HEK293 (cell line): ENCODE results near the gene KCNMA1.

Source experiments
- CTCF ChIA-PET: fragments of 350-600 bp; formaldehyde crosslinking; extraction: SDS; loops from one replicate; lab custom pipeline; 2021; ENCODE audit warnings: antibody characterized with exemption; lab: Yijun Ruan, JAX
- POLR2A ChIA-PET: fragments of 300-600 bp; formaldehyde crosslinking; extraction: SDS; loops from one replicate; lab custom pipeline; 2020; ENCODE audit warnings: antibody characterized with exemption, inconsistent platforms; lab: Yijun Ruan, JAX
- H3K27ac ChIP-seq: fragments of 200-500 bp; sonication (Bioruptor generic); 2 replicates; pipeline ENCODE4 v1.5.1; 2014; ENCODE audit warnings: low read depth, low read length, control low read depth, inconsistent platforms; ENCODE audit errors: extremely low read depth
- H3K36me3 ChIP-seq, 2 experiments: fragments of 200-500 bp in 1 of 2; sonication (Bioruptor generic) in 1 of 2; 1 replicate in 1 of 2; 2 replicates in 1 of 2; pipeline ENCODE4 v1.5.1; 2014 to 2017; ENCODE audit warnings: inconsistent platforms in 2 of 2, low read length in 2 of 2; ENCODE audit not compliant: control insufficient read depth in 2 of 2, insufficient read depth in 1 of 2
- H3K4me1 ChIP-seq: fragments of 200-500 bp; sonication (Bioruptor generic); 2 replicates; pipeline ENCODE4 v1.5.1; 2014; ENCODE audit warnings: mild to moderate bottlenecking, low read length, inconsistent platforms; ENCODE audit not compliant: control insufficient read depth, insufficient read depth
- H3K4me3 ChIP-seq: 2 replicates; pipeline ENCODE4 v1.5.1; 2011; ENCODE audit warnings: low read depth, mild to moderate bottlenecking, control low read depth, low read length, moderate library complexity
- H3K9me3 ChIP-seq: fragments of 200-500 bp; sonication (Bioruptor generic); 2 replicates; pipeline ENCODE4 v1.5.1; 2014; ENCODE audit warnings: low read depth, low read length, inconsistent platforms; ENCODE audit not compliant: control insufficient read depth, insufficient read depth
- CTCF ChIP-seq: fragments of 450-650 bp; formaldehyde crosslinking; IDR thresholded peaks from 2 replicates; pipeline ENCODE4 v1.5.1; 2016; ENCODE audit warnings: missing biosample characterization, missing genetic modification characterization
- GLIS2 ChIP-seq: fragments of 450-650 bp; formaldehyde crosslinking; IDR thresholded peaks from 2 replicates; pipeline ENCODE4 v1.5.1; 2016; ENCODE audit warnings: missing biosample characterization, missing genetic modification characterization
- HIC1 ChIP-seq: fragments of 450-650 bp; formaldehyde crosslinking; IDR thresholded peaks from 2 replicates; pipeline ENCODE4 v1.5.1; 2016; ENCODE audit warnings: missing biosample characterization, missing genetic modification characterization
- IKZF3 ChIP-seq: fragments of 450-650 bp; IDR thresholded peaks from 2 replicates; pipeline ENCODE4 v1.5.0; 2018; ENCODE audit warnings: missing biosample characterization, mild to moderate bottlenecking, missing genetic modification characterization, moderate library complexity
- KLF16 ChIP-seq: fragments of 450-650 bp; formaldehyde crosslinking; IDR thresholded peaks from 2 replicates; pipeline ENCODE4 v1.5.1; 2017; ENCODE audit warnings: missing biosample characterization, missing genetic modification characterization
- KLF8 ChIP-seq: fragments of 450-650 bp; formaldehyde crosslinking; IDR thresholded peaks from 2 replicates; pipeline ENCODE4 v1.5.1; 2016; ENCODE audit warnings: missing biosample characterization, missing genetic modification characterization
- RBAK ChIP-seq: fragments of 450-650 bp; formaldehyde crosslinking; IDR thresholded peaks from 2 replicates; pipeline ENCODE4 v1.5.1; 2016; ENCODE audit warnings: missing biosample characterization, missing genetic modification characterization
- TSHZ1 ChIP-seq: fragments of 450-650 bp; formaldehyde crosslinking; IDR thresholded peaks from 2 replicates; pipeline ENCODE4 v1.5.1; 2016; ENCODE audit warnings: missing biosample characterization, missing genetic modification characterization, borderline replicate concordance
- ZBTB21 ChIP-seq: fragments of 450-650 bp; formaldehyde crosslinking; IDR thresholded peaks from 2 replicates; pipeline ENCODE4 v1.5.1; 2017; ENCODE audit warnings: missing biosample characterization, missing genetic modification characterization
- ZBTB48 ChIP-seq: fragments of 450-650 bp; formaldehyde crosslinking; IDR thresholded peaks from 2 replicates; pipeline ENCODE4 v1.5.1; 2016; ENCODE audit warnings: missing biosample characterization, missing genetic modification characterization
- ZFP37 ChIP-seq: fragments of 450-650 bp; formaldehyde crosslinking; IDR thresholded peaks from 2 replicates; pipeline ENCODE4 v1.5.1; 2016; ENCODE audit warnings: missing biosample characterization, missing genetic modification characterization
- ZNF112 ChIP-seq: fragments of 450-650 bp; formaldehyde crosslinking; IDR thresholded peaks from 2 replicates; pipeline ENCODE4 v1.5.0; 2017; ENCODE audit warnings: missing biosample characterization, missing genetic modification characterization
- ZNF18 ChIP-seq: fragments of 450-650 bp; formaldehyde crosslinking; IDR thresholded peaks from 2 replicates; pipeline ENCODE4 v1.5.1; 2016; ENCODE audit warnings: missing biosample characterization, missing genetic modification characterization
- ZNF214 ChIP-seq: fragments of 450-650 bp; formaldehyde crosslinking; IDR thresholded peaks from 2 replicates; pipeline ENCODE4 v1.5.1; 2017; ENCODE audit warnings: missing biosample characterization, mild to moderate bottlenecking, missing genetic modification characterization, borderline replicate concordance
- ZNF292 ChIP-seq: fragments of 450-650 bp; formaldehyde crosslinking; IDR thresholded peaks from 2 replicates; pipeline ENCODE4 v1.5.1; 2016; ENCODE audit warnings: low read depth, missing biosample characterization, missing genetic modification characterization, borderline replicate concordance
- ZNF391 ChIP-seq: fragments of 450-650 bp; formaldehyde crosslinking; IDR thresholded peaks from 2 replicates; pipeline ENCODE4 v1.5.1; 2016; ENCODE audit warnings: low read depth, missing biosample characterization, missing genetic modification characterization, borderline replicate concordance
- ZNF394 ChIP-seq: fragments of 450-650 bp; formaldehyde crosslinking; IDR thresholded peaks from 2 replicates; pipeline ENCODE4 v1.5.1; 2016; ENCODE audit warnings: missing biosample characterization, missing genetic modification characterization, mild to moderate bottlenecking, moderate library complexity, borderline replicate concordance
- ZNF426 ChIP-seq: fragments of 450-650 bp; formaldehyde crosslinking; IDR thresholded peaks from 2 replicates; pipeline ENCODE4 v1.5.1; 2017; ENCODE audit warnings: missing biosample characterization, missing genetic modification characterization, mild to moderate bottlenecking, inconsistent platforms, moderate library complexity
- ZNF449 ChIP-seq: fragments of 450-650 bp; formaldehyde crosslinking; IDR thresholded peaks from 2 replicates; pipeline ENCODE4 v1.5.1; 2017; ENCODE audit warnings: missing biosample characterization, mild to moderate bottlenecking, missing genetic modification characterization, moderate library complexity
- ZNF48 ChIP-seq: fragments of 450-650 bp; formaldehyde crosslinking; IDR thresholded peaks from 2 replicates; pipeline ENCODE4 v1.5.1; 2016; ENCODE audit warnings: missing biosample characterization, missing genetic modification characterization
- ZNF621 ChIP-seq: fragments of 450-650 bp; formaldehyde crosslinking; IDR thresholded peaks from 2 replicates; pipeline ENCODE4 v1.5.1; 2017; ENCODE audit warnings: missing biosample characterization, missing genetic modification characterization
- ZNF658 ChIP-seq: fragments of 450-650 bp; formaldehyde crosslinking; IDR thresholded peaks from 2 replicates; pipeline ENCODE4; 2016; ENCODE audit warnings: missing biosample characterization, missing genetic modification characterization
- ZNF701 ChIP-seq: fragments of 450-650 bp; formaldehyde crosslinking; IDR thresholded peaks from 2 replicates; pipeline ENCODE4 v1.5.1; 2016; ENCODE audit warnings: missing biosample characterization, missing genetic modification characterization
- ZNF777 ChIP-seq: fragments of 450-650 bp; formaldehyde crosslinking; IDR thresholded peaks from 2 replicates; pipeline ENCODE4 v1.5.1; 2017; ENCODE audit warnings: missing biosample characterization, missing genetic modification characterization, borderline replicate concordance
- ZSCAN16 ChIP-seq: fragments of 450-650 bp; formaldehyde crosslinking; IDR thresholded peaks from 2 replicates; pipeline ENCODE4 v1.5.1; 2016; ENCODE audit warnings: missing biosample characterization, missing genetic modification characterization
- ZSCAN23 ChIP-seq: fragments of 450-650 bp; formaldehyde crosslinking; IDR thresholded peaks from 2 replicates; pipeline ENCODE4 v1.5.1; 2016; ENCODE audit warnings: missing biosample characterization, missing genetic modification characterization
- ZSCAN30 ChIP-seq: fragments of 450-650 bp; IDR thresholded peaks from 2 replicates; pipeline ENCODE4 v1.5.1; 2018; ENCODE audit warnings: missing biosample characterization, mild to moderate bottlenecking, missing genetic modification characterization, moderate library complexity
- ZXDB ChIP-seq: fragments of 450-650 bp; formaldehyde crosslinking; IDR thresholded peaks from 2 replicates; pipeline ENCODE4 v1.5.1; 2016; ENCODE audit warnings: missing biosample characterization, missing genetic modification characterization

The KCNMA1 gene

GRCh38 chr10:77287647-77288120, 349.9 kb downstream of the KCNMA1 start:
- no peaks in the 10 kb centered on the region for H3K36me3 ChIP-seq
- H3K9me3 ChIP-seq, result no peaks in the 10 kb centered on the region
- CTCF ChIA-PET, result interaction anchor here (0.6 to 1.8 kb wide), 4 partner anchors 27 to 424 kb away, joined by 3 to 5 read pairs (median 4); no protein-coding TSS in a partner anchor
- peaks cover 48% of the 10 kb centered on the region for H3K4me1 ChIP-seq
- H3K4me3 ChIP-seq, result no peak overlapping the region
- POLR2A ChIA-PET, result no interaction called here
- peak overlapping the region; percentile 63 for H3K27ac ChIP-seq
- TF ChIP-seq ZBTB48, result peak; percentile 27; the same call in 1 of the 2 replicates
- peak; percentile 43; the same call in 1 of the 2 replicates for TF ChIP-seq KLF8 (tag by site-specific recombination)
- peak; percentile 27; the same call in 1 of the 2 replicates for TF ChIP-seq ZNF394
- peak; percentile 99 for TF ChIP-seq ZSCAN30 (tag by site-specific recombination)
- TF ChIP-seq CTCF (tag by site-specific recombination), result no peak
- TF ChIP-seq ZNF391 (tag by site-specific recombination), result peak; percentile 95; the same call in 1 of the 2 replicates
- no peak for TF ChIP-seq ZNF658 (tag by site-specific recombination)
- TF ChIP-seq ZNF112 (tag by site-specific recombination), result no peak
- no peak for TF ChIP-seq ZNF292
- TF ChIP-seq ZNF701, result no peak
- TF ChIP-seq ZNF426 (tag by site-specific recombination), result peak; percentile 9; the same call in 1 of the 2 replicates
- TF ChIP-seq ZSCAN23, result peak; percentile 94
- TF ChIP-seq ZBTB21, result peak; percentile 86
- peak; percentile 96 for TF ChIP-seq ZSCAN16 (tag by site-specific recombination)
- no peak for TF ChIP-seq RBAK
- TF ChIP-seq ZXDB, result peak; percentile 100
- TF ChIP-seq ZNF18 (tag by site-specific recombination), result peak; percentile 99
- no peak for TF ChIP-seq ZNF621 (tag by site-specific recombination)
- TF ChIP-seq HIC1, result no peak
- TF ChIP-seq IKZF3 (tag by site-specific recombination), result peak; percentile 92
- no peak for TF ChIP-seq GLIS2 (tag by site-specific recombination)
- peak; percentile 99 for TF ChIP-seq TSHZ1 (tag by site-specific recombination)
- peak; percentile 89 for TF ChIP-seq ZNF449 (tag by site-specific recombination)
- TF ChIP-seq ZNF777, result no peak
- peak; percentile 80; the same call in 1 of the 2 replicates for TF ChIP-seq KLF16 (tag by site-specific recombination)
- no peak for TF ChIP-seq ZNF214 (tag by site-specific recombination)
- TF ChIP-seq ZNF48 (tag by site-specific recombination), result peak; percentile 97
- TF ChIP-seq ZFP37 (tag by site-specific recombination), result no peak
